ENCODE results near the gene MBD5.

The MBD5 gene

GRCh38 chr2:148553332-148553887 is 532.5 kb downstream of the MBD5 start:
- no peak for DNase-seq

GRCh38 chr2:148554459-148555247 is 533.8 kb downstream of the MBD5 start:
- no peak for DNase-seq

DNA sequence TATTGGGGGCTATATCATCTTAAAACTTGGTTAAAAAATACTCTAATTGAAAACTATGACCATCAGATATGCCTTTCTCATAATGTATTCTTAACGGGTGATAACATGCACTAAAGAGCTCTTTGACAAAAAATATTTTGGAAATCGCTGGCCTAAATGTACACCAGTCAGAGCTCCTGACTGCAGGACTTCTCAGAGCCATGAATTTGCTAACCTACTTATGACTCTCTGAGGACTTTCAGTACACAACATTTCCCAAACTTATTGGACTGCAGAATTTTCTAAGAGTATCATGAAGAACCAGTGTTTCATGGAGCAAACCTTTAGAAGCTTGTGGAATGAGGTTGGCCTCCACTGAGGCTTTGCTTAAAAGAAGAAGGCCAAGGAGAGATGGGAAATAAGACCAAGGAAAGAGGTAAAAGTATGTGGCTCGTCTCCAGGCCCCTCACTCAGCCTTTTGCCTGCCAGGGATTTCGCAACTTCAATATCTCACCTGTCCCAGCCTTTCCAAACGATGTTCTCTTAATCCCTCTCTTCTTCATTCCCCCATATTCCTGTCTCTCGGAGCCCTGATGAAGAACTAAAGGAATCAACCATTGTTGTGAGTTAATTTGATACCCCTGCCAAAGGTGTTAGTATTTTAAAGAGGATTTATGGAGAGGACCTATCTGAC is 534.9 kb downstream of the MBD5 start:
- no peak for DNase-seq

- no peak for DNase-seq
Measured at GRCh38 chr2:148557844-148558436, 537.0 kb downstream of the MBD5 start.

DNA sequence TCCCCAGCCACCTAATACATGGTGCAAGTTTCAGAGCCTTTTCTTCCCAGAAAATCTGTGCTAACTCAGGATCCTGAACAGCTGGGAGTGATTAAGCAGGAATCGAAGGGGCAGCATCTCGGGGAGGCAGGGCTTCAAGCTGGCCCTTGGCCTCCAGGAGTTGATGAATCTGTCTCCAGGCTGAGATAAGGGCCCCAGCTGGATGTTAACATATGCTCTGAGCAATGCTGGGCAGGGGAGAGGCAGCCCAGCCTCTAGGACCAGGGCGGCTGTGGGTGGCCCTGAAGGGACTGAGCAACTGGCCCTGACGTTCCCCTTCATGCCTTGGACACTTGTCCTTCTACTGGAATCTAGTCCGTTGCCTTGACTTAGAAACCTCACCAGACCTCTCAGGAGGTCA is 539.6 kb downstream of the MBD5 start:
- DNase-seq: no peak

- DNase-seq: no peak
Measured at GRCh38 chr2:148561389-148561788, 540.5 kb downstream of the MBD5 start.

GRCh38 chr2:148565272-148565894 is 544.5 kb downstream of the MBD5 start:
- no peak for DNase-seq
